ENCODE measurements around the gene DCPS.

DNA sequence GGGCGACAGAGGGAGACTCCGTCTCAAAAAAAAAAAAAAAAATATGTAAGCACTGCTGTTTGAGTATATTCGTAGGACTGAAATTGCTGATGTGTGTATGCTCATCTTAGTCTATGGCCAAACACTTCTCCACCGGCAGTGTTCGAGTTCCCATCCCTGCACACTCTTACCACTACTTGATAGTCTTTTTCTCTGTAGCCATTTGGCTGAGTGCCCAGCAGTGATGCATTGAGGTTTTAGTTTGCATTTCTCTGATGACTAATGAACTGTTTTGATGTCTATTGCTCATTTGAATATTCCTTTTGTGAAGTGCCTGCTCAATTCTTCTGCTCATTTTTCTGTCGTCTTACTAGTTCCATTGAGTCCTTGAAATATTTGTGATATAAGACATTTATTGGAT is 19.0 kb upstream of the DCPS start:
- TF ChIP-seq EZH2 (IDR thresholded peaks at IDR 0.05), result no peak
- TF ChIP-seq FOXP2 (optimal IDR thresholded peaks at IDR 0.05; ENCODE audit: control extremely low read depth, extremely low read length, insufficient read depth), result peak; percentile 15
- TF ChIP-seq POLR2AphosphoS5 (IDR thresholded peaks at IDR 0.05; ENCODE audit: borderline replicate concordance, low read depth, low read length), result no peak
